ENCODE measurements around the gene DNAI2.

DNA sequence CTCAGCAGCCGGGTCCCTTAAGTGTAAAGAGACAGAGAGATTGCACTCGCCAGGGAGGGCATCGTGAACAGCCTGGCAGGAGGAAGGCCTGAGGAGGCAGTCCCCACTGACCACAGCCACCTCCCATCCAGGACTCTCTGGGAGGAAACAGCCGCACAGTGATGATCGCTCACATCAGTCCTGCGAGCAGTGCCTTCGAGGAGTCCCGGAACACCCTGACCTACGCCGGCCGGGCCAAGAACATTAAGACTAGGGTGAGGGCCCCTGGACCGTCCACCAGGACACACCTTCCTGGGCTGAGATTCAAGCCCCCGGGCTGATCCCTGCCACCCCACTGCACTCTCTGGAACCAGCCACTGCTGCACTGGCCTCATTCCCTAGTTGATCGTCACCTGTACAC lies 73.6 kb downstream of the DNAI2 start:
- TF ChIP-seq, protein P1, sequence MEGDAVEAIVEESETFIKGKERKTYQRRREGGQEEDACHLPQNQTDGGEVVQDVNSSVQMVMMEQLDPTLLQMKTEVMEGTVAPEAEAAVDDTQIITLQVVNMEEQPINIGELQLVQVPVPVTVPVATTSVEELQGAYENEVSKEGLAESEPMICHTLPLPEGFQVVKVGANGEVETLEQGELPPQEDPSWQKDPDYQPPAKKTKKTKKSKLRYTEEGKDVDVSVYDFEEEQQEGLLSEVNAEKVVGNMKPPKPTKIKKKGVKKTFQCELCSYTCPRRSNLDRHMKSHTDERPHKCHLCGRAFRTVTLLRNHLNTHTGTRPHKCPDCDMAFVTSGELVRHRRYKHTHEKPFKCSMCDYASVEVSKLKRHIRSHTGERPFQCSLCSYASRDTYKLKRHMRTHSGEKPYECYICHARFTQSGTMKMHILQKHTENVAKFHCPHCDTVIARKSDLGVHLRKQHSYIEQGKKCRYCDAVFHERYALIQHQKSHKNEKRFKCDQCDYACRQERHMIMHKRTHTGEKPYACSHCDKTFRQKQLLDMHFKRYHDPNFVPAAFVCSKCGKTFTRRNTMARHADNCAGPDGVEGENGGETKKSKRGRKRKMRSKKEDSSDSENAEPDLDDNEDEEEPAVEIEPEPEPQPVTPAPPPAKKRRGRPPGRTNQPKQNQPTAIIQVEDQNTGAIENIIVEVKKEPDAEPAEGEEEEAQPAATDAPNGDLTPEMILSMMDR (IDR thresholded peaks at IDR 0.05 in 2 of 3, conservative IDR thresholded peaks at IDR 0.05 in 1 of 3; ENCODE audit: borderline replicate concordance in 1 of 3, insufficient read depth in 1 of 3, low read depth in 2 of 3, low read length in 2 of 3), result no peak
- no peak for TF ChIP-seq SIN3A (IDR thresholded peaks at IDR 0.05; ENCODE audit: low read depth)
- TF ChIP-seq, protein P2, sequence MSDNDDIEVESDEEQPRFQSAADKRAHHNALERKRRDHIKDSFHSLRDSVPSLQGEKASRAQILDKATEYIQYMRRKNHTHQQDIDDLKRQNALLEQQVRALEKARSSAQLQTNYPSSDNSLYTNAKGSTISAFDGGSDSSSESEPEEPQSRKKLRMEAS (IDR thresholded peaks at IDR 0.05), result no peak
- no peak for TF ChIP-seq CBX3 (IDR thresholded peaks at IDR 0.05; ENCODE audit: low read depth)
- no peak for TF ChIP-seq SRF (IDR thresholded peaks at IDR 0.05; ENCODE audit: low read depth)
- no peak for TF ChIP-seq SP1 (IDR thresholded peaks at IDR 0.05; ENCODE audit: low read depth)
- TF ChIP-seq POLR2A (IDR thresholded peaks at IDR 0.05; ENCODE audit: borderline replicate concordance, extremely low read depth, insufficient read depth, insufficient read length), result no peak
- TF ChIP-seq POLR2AphosphoS5 (IDR thresholded peaks at IDR 0.05; ENCODE audit: low read depth, low read length), result no peak
- no peak for TF ChIP-seq CEBPB (IDR thresholded peaks at IDR 0.05; ENCODE audit: low read depth)

All from HCT116 (cell line).